SU-DHL-6 (cell line): Measurements from ENCODE around the gene MYL6B.

ENCODE experiments used
- EZH2phosphoT487 ChIP-seq: fragments of 200-600 bp; sonication (generic), shearing (Covaris generic); conservative IDR thresholded peaks from 2 replicates; pipeline ENCODE4 v1.6.1; 2018; ENCODE audit warnings: mild to moderate bottlenecking, antibody characterized with exemption, low read length, moderate library complexity, mixed read lengths
- TF ChIP-seq, protein P1 (sequence below): fragments of 200-600 bp; sonication (generic); IDR thresholded peaks from one replicate; pipeline ENCODE4 v1.5.1; 2017; ENCODE audit warnings: antibody characterized with exemption, mild to moderate bottlenecking, low read length, moderate library complexity; ENCODE audit not compliant: insufficient read depth, poor library complexity, severe bottlenecking

DNA sequence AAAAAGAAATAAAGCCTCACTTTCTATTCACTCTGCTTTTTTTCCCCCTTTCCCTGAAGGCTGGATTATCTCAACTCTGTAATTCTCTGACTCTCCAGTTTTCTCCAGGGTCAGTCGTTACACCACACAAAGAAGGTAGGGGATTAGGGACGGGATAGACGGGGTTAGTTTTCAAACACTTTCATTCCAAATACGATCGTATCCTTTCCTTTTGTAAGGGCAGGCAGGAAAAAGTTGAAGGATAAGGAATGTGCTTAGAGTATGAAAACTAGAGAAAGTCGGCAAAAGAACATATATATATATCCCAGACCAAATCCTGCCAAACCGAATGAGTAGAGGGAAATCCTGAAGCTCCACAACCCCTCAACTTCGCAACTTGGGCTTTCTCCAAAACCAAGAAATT, 24.9 kb upstream of the MYL6B start:
- TF ChIP-seq, protein P1, sequence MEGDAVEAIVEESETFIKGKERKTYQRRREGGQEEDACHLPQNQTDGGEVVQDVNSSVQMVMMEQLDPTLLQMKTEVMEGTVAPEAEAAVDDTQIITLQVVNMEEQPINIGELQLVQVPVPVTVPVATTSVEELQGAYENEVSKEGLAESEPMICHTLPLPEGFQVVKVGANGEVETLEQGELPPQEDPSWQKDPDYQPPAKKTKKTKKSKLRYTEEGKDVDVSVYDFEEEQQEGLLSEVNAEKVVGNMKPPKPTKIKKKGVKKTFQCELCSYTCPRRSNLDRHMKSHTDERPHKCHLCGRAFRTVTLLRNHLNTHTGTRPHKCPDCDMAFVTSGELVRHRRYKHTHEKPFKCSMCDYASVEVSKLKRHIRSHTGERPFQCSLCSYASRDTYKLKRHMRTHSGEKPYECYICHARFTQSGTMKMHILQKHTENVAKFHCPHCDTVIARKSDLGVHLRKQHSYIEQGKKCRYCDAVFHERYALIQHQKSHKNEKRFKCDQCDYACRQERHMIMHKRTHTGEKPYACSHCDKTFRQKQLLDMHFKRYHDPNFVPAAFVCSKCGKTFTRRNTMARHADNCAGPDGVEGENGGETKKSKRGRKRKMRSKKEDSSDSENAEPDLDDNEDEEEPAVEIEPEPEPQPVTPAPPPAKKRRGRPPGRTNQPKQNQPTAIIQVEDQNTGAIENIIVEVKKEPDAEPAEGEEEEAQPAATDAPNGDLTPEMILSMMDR: no peak
- TF ChIP-seq EZH2phosphoT487: no peak
